Measurements from ENCODE around the gene UTS2B. TPM values are rescaled to one million over a fixed set of nuclear protein-coding genes. Genes with fewer than 3 reads are reported as not detected.

The UTS2B gene
- total and polyA plus RNA-seq, 2 experiments from 2014 or later: 0.21 TPM; not detected in 1

DNA sequence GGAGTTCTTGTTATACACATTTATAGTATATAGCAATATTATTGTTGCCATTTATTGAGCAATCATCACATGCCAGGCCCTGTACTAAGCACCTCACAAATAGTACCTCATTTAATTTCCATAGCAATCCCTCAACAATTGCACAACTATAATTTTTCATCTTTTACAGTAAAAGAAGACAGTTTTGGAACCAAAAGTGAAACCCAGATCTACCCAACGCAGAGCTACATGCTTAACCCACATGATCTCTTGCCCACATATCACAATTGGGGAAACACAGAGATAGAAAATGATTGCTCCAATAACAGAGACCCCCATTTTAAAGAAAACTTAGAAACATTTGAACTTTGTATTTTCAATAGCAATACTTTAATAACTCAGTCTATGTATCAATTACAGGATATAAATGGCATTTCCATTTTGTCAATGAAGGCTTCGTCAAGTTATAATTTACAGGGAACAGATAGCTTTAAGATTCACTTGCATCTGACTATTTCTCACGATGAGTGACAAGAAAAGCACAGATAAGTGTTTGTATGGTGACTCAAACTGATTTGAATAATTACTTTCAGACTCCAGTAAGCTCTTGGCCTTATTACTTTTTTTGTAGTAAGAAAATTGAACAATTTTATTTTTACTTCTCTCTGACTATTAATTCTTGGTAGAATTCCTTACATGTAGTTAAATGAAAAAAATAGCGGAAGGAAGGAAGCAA, 39.9 kb downstream of the UTS2B start:
- Mint-ChIP-seq H3K36me3 (ENCODE audit: low read depth) (no peaks in the 10 kb centered on the region), H3K27ac (no peak overlapping the region), H3K27me3 (ENCODE audit: insufficient read depth, low read depth, poor library complexity) (peaks cover 2% of the 10 kb centered on the region), H3K9me3 (no peaks in the 10 kb centered on the region), H3K4me1 (no peaks in the 10 kb centered on the region), H3K4me3 (no peak overlapping the region)
- Histone ChIP-seq H4K20me1 (replicated peaks; ENCODE audit: insufficient read depth) (no peaks in the 10 kb centered on the region), H3K27me3 (ENCODE audit: insufficient read depth) (no peaks in the 10 kb centered on the region), H3K27ac (ENCODE audit: low read depth) (no peak overlapping the region), H3K79me2 (replicated peaks; ENCODE audit: insufficient read depth) (no peaks in the 10 kb centered on the region), H2AFZ (no peak overlapping the region), H3K4me1 (ENCODE audit: insufficient read depth) (no peaks in the 10 kb centered on the region), H3K4me3 (no peak overlapping the region), H3K36me3 (ENCODE audit: insufficient read depth) (no peaks in the 10 kb centered on the region), H3F3A (replicated peaks; ENCODE audit: low read depth) (no peaks in the 10 kb centered on the region), H3K4me2 (no peak overlapping the region), H3K9me2 (ENCODE audit: insufficient read depth) (no peaks in the 10 kb centered on the region)
- TF ChIP-seq POLR2AphosphoS5 (IDR thresholded peaks at IDR 0.05; ENCODE audit: low read depth) (no peak), ZNF462 (CRISPR knock-in tag; IDR thresholded peaks at IDR 0.05) (no peak), EZH2phosphoT487 (IDR thresholded peaks at IDR 0.05; ENCODE audit: unreplicated experiment) (no peak), ZNF331 (CRISPR knock-in tag; IDR thresholded peaks at IDR 0.05; ENCODE audit: low read depth) (no peak), CREB1 (CRISPR knock-in tag; IDR thresholded peaks at IDR 0.05; ENCODE audit: low read depth) (no peak), ZNF114 (CRISPR knock-in tag; IDR thresholded peaks at IDR 0.05) (no peak), STAT1 (IDR thresholded peaks at IDR 0.05; ENCODE audit: unreplicated experiment) (no peak), EZH2 (IDR thresholded peaks at IDR 0.05; ENCODE audit: low read depth, unreplicated experiment) (no peak), NANOG (IDR thresholded peaks at IDR 0.05; ENCODE audit: borderline replicate concordance) (no peak), JUNB (IDR thresholded peaks at IDR 0.05; ENCODE audit: unreplicated experiment) (no peak)
- TF ChIP-seq, protein P1, sequence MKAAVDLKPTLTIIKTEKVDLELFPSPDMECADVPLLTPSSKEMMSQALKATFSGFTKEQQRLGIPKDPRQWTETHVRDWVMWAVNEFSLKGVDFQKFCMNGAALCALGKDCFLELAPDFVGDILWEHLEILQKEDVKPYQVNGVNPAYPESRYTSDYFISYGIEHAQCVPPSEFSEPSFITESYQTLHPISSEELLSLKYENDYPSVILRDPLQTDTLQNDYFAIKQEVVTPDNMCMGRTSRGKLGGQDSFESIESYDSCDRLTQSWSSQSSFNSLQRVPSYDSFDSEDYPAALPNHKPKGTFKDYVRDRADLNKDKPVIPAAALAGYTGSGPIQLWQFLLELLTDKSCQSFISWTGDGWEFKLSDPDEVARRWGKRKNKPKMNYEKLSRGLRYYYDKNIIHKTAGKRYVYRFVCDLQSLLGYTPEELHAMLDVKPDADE (IDR thresholded peaks at IDR 0.05): no peak
- TF ChIP-seq, protein P2, sequence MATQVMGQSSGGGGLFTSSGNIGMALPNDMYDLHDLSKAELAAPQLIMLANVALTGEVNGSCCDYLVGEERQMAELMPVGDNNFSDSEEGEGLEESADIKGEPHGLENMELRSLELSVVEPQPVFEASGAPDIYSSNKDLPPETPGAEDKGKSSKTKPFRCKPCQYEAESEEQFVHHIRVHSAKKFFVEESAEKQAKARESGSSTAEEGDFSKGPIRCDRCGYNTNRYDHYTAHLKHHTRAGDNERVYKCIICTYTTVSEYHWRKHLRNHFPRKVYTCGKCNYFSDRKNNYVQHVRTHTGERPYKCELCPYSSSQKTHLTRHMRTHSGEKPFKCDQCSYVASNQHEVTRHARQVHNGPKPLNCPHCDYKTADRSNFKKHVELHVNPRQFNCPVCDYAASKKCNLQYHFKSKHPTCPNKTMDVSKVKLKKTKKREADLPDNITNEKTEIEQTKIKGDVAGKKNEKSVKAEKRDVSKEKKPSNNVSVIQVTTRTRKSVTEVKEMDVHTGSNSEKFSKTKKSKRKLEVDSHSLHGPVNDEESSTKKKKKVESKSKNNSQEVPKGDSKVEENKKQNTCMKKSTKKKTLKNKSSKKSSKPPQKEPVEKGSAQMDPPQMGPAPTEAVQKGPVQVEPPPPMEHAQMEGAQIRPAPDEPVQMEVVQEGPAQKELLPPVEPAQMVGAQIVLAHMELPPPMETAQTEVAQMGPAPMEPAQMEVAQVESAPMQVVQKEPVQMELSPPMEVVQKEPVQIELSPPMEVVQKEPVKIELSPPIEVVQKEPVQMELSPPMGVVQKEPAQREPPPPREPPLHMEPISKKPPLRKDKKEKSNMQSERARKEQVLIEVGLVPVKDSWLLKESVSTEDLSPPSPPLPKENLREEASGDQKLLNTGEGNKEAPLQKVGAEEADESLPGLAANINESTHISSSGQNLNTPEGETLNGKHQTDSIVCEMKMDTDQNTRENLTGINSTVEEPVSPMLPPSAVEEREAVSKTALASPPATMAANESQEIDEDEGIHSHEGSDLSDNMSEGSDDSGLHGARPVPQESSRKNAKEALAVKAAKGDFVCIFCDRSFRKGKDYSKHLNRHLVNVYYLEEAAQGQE (IDR thresholded peaks at IDR 0.05; ENCODE audit: unreplicated experiment): no peak
- TF ChIP-seq, protein P3, sequence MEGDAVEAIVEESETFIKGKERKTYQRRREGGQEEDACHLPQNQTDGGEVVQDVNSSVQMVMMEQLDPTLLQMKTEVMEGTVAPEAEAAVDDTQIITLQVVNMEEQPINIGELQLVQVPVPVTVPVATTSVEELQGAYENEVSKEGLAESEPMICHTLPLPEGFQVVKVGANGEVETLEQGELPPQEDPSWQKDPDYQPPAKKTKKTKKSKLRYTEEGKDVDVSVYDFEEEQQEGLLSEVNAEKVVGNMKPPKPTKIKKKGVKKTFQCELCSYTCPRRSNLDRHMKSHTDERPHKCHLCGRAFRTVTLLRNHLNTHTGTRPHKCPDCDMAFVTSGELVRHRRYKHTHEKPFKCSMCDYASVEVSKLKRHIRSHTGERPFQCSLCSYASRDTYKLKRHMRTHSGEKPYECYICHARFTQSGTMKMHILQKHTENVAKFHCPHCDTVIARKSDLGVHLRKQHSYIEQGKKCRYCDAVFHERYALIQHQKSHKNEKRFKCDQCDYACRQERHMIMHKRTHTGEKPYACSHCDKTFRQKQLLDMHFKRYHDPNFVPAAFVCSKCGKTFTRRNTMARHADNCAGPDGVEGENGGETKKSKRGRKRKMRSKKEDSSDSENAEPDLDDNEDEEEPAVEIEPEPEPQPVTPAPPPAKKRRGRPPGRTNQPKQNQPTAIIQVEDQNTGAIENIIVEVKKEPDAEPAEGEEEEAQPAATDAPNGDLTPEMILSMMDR (conservative IDR thresholded peaks at IDR 0.05; ENCODE audit: low read depth in 2 of 2): no peak
- ATAC-seq: no peak
- no peak for DNase-seq (ENCODE audit: low spot score)

Measured in GM23338 (cell line).